WERI-Rb-1 (cell line): ENCODE results near the gene DOLK.

Experiments used
- DNase-seq: peaks from one replicate; pipeline ENCODE4 v3.0.0-alpha.2; 2020
- H3K27ac ChIP-seq: fragments of 250-450 bp; sonication (Bioruptor Pico); 2 replicates; pipeline ENCODE4 v1.5.1; 2020; ENCODE audit warnings: mild to moderate bottlenecking, moderate library complexity
- H3K27me3 ChIP-seq: fragments of 250-450 bp; sonication (Bioruptor Pico); 2 replicates; pipeline ENCODE4 v1.5.1; 2021; ENCODE audit warnings: mild to moderate bottlenecking, low read depth, moderate library complexity; ENCODE audit not compliant: insufficient read depth, severe bottlenecking
- H3K36me3 ChIP-seq: fragments of 250-450 bp; sonication (Bioruptor Pico); 2 replicates; pipeline ENCODE4 v1.5.1; 2020; ENCODE audit warnings: mild to moderate bottlenecking, moderate library complexity
- H3K4me3 ChIP-seq: 2 replicates; pipeline ENCODE4 v1.5.1; 2011; ENCODE audit warnings: low read depth, mild to moderate bottlenecking, control low read depth, low read length
- H3K9me3 ChIP-seq: fragments of 250-450 bp; sonication (Bioruptor Pico); 2 replicates; pipeline ENCODE4 v1.5.1; 2021; ENCODE audit warnings: mild to moderate bottlenecking, moderate library complexity; ENCODE audit not compliant: severe bottlenecking
- CTCF ChIP-seq: IDR thresholded peaks from 2 replicates; pipeline ENCODE4 v1.5.1; 2011; ENCODE audit warnings: low read depth, mild to moderate bottlenecking, control low read depth, inconsistent platforms, low read length

DOLK gene

GRCh38 chr9:128909859-128910258 is 37.5 kb downstream of the DOLK start:
- Histone ChIP-seq H3K27ac (no peak overlapping the region), H3K9me3 (no peaks in the 10 kb centered on the region), H3K36me3 (peaks cover 79% of the 10 kb centered on the region), H3K27me3 (no peaks in the 10 kb centered on the region), H3K4me3 (no peak overlapping the region)
- TF ChIP-seq CTCF = no peak
- no peak for DNase-seq

DNA sequence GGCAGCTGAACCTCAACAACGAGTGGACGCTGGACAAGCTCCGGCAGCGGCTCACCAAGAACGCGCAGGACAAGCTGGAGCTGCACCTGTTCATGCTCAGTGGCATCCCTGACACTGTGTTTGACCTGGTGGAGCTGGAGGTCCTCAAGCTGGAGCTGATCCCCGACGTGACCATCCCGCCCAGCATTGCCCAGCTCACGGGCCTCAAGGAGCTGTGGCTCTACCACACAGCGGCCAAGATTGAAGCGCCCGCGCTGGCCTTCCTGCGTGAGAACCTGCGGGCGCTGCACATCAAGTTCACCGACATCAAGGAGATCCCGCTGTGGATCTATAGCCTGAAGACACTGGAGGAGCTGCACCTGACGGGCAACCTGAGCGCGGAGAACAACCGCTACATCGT is 39.0 kb downstream of the DOLK start:
- H3K27ac ChIP-seq = no peak overlapping the region
- H3K36me3 ChIP-seq = peaks cover 67% of the 10 kb centered on the region
- no peak overlapping the region for H3K4me3 ChIP-seq
- H3K27me3 ChIP-seq = no peaks in the 10 kb centered on the region
- no peaks in the 10 kb centered on the region for H3K9me3 ChIP-seq
- no peak for DNase-seq
- TF ChIP-seq CTCF = no peak

- Histone ChIP-seq H3K36me3 (peaks cover 53% of the 10 kb centered on the region), H3K27ac (no peak overlapping the region), H3K27me3 (no peaks in the 10 kb centered on the region), H3K9me3 (no peaks in the 10 kb centered on the region), H3K4me3 (no peak overlapping the region)
- no peak for TF ChIP-seq CTCF
- DNase-seq = no peak
Measured at GRCh38 chr9:128906741-128907140, 40.7 kb downstream of the DOLK start.

DNA sequence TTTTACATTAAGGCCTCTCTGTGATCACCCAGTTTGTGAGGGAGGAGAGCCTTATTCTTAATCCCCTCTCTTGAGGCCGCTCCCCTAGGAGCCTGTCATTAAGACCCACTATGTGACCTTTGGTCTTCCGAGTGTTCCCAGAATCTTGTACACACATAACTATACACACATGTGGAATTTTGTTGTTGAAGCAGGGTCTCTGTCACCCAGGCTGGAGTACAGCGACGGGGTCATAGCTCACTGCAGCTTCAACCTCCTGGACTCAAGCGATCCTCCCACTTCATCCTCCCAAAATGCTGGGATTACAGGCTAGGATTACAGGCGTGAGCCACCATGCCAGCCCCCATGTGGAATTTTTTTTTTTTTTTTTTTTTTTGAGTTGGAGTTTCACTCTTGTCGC is 41.4 kb downstream of the DOLK start:
- Histone ChIP-seq H3K4me3 (no peak overlapping the region), H3K9me3 (no peaks in the 10 kb centered on the region), H3K27ac (no peak overlapping the region), H3K36me3 (peaks cover 46% of the 10 kb centered on the region), H3K27me3 (no peaks in the 10 kb centered on the region)
- TF ChIP-seq CTCF = no peak
- DNase-seq = no peak

- TF ChIP-seq CTCF = no peak
- no peak overlapping the region for H3K4me3 ChIP-seq
- H3K9me3 ChIP-seq = no peaks in the 10 kb centered on the region
- no peak for DNase-seq
- H3K27ac ChIP-seq = no peak overlapping the region
- H3K36me3 ChIP-seq = peaks cover 29% of the 10 kb centered on the region
- no peaks in the 10 kb centered on the region for H3K27me3 ChIP-seq
Measured at GRCh38 chr9:128903871-128904620, 43.4 kb downstream of the DOLK start.

- no peak overlapping the region for H3K27ac ChIP-seq
- no peaks in the 10 kb centered on the region for H3K9me3 ChIP-seq
- no peak for TF ChIP-seq CTCF
- DNase-seq = no peak
- H3K36me3 ChIP-seq = peaks cover 27% of the 10 kb centered on the region
- H3K27me3 ChIP-seq = no peaks in the 10 kb centered on the region
- no peak overlapping the region for H3K4me3 ChIP-seq
Measured at GRCh38 chr9:128903079-128903461, 44.3 kb downstream of the DOLK start.
